BJ (cell line): ENCODE results near the gene NDUFA7. TPM values are rescaled to one million over a fixed set of nuclear protein-coding genes. Genes with fewer than 3 reads are reported as not detected.

ENCODE experiments used
- CTCF ChIA-PET: fragments of 350-600 bp; formaldehyde crosslinking; extraction: SDS; loops from one replicate; lab custom pipeline; 2021; ENCODE audit warnings: antibody characterized with exemption, inconsistent platforms; lab: Yijun Ruan, JAX
- POLR2A ChIA-PET: fragments of 300-600 bp; sonication (Branson Sonifier 250); formaldehyde crosslinking; extraction: SDS; loops from one replicate; lab custom pipeline; 2021; ENCODE audit warnings: antibody characterized with exemption; lab: Charles Lee
- DNase-seq: peaks from one replicate; pipeline ENCODE4 v3.0.0-alpha.2; 2011; ENCODE audit warnings: low read depth
- H3K27me3 ChIP-seq: 2 replicates; pipeline ENCODE4 v1.6.0; 2011; ENCODE audit warnings: low read length; ENCODE audit not compliant: control insufficient read depth, insufficient read depth
- H3K36me3 ChIP-seq: 2 replicates; pipeline ENCODE4 v1.5.1; 2011; ENCODE audit warnings: low read length; ENCODE audit not compliant: control insufficient read depth, insufficient read depth
- H3K4me3 ChIP-seq: 2 replicates; pipeline ENCODE4 v1.5.1; 2011; ENCODE audit warnings: low read depth, mild to moderate bottlenecking, control low read depth, low read length
- CTCF ChIP-seq: IDR thresholded peaks from 2 replicates; pipeline ENCODE4 v1.5.1; 2011; ENCODE audit warnings: low read depth, mild to moderate bottlenecking, control low read depth, inconsistent platforms, low read length, moderate library complexity; ENCODE audit not compliant: insufficient read depth
- polyA plus RNA-seq: library from polyadenylated mRNA; depleted of rRNA; stranded (reverse); fragments of >200 nt; gene quantifications from 2 replicates; pipeline ENCODE4 v1.2.3, GENCODE V29; 2011

The NDUFA7 gene
- polyA plus RNA-seq, 1 experiment: 48.3 TPM

DNA sequence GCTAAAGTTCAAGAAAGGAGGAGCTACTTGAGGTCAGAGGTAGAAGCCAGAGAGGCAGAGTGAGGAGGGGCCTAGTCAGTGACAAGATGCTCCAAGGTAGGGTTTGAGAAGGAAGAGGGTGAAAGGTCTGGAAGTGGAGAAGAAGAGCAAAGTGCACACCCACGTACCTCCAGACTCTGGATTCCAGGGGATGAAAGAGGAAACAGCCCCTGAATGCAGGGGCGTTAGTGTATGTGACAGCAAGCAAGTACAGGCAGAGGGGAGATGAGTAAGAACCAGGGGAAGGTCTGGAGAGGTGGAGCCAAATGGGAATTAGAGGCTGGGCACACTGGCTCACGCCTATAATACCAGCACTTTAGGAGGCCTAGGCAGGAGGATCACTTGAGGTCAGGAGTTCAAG, 8.8 kb upstream of the NDUFA7 start:
- H3K4me3 ChIP-seq: no peak overlapping the region
- peaks cover 21% of the 10 kb centered on the region for H3K27me3 ChIP-seq
- TF ChIP-seq CTCF: no peak
- POLR2A ChIA-PET: no interaction called here
- CTCF ChIA-PET: no interaction called here
- no peak for DNase-seq
- peaks cover under 1% of the 10 kb centered on the region; the same call in 1 of the 2 replicates for H3K36me3 ChIP-seq

- ChIA-PET CTCF (interaction anchor here (1.7 kb wide), 1 partner anchor 22 kb away, joined by 3 read pairs; no protein-coding TSS in a partner anchor), POLR2A (no interaction called here)
- DNase-seq: no peak
Measured at GRCh38 chr19:8325454-8325853, 4.3 kb upstream of the NDUFA7 start.

GRCh38 chr19:8324186-8325050, 3.2 kb upstream of the NDUFA7 start:
- CTCF ChIA-PET: interaction anchor here (0.7 to 1.7 kb wide), 4 partner anchors 17 to 322 kb away, joined by 3 to 4 read pairs (median 4); no protein-coding TSS in a partner anchor
- Histone ChIP-seq H3K4me3 (no peak overlapping the region), H3K27me3 (no peaks in the 10 kb centered on the region), H3K36me3 (peaks cover 8% of the 10 kb centered on the region)
- DNase-seq: no peak
- POLR2A ChIA-PET: no interaction called here
- TF ChIP-seq CTCF: 0 out of 2 replicates have a peak, but pooled peaks have one; percentile 3

More at GRCh38 chr19:8325454-8325853, 4.3 kb upstream of the NDUFA7 start:
- no peak overlapping the region for H3K4me3 ChIP-seq
- TF ChIP-seq CTCF: no peak
- 0 out of 2 replicates have a peak, but pooled peaks cover 2% of the 10 kb centered on the region for H3K27me3 ChIP-seq
- peaks cover 8% of the 10 kb centered on the region for H3K36me3 ChIP-seq

DNA sequence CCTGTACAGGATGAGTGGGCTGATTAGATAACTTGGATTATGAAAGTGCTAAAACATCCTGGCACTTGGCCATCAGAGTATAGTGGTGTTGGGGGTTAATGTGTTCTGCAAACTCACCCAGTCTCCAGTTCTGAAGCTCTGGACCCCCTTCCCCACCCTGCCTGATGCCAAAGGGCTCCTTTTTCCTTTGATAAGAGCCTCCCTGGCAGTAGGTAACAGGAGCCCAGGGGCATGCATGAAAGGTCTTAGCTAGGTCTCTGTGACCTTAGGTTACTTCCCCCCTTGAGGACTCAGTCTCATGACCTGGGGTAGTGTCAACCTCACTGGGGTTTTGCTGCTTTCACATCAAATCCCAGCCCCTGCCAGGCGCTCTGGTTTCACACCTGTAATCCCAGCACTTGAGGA, 2.6 kb upstream of the NDUFA7 start:
- H3K36me3 ChIP-seq: peaks cover 8% of the 10 kb centered on the region
- TF ChIP-seq CTCF: no peak
- DNase-seq: no peak
- POLR2A ChIA-PET: no interaction called here
- H3K4me3 ChIP-seq: no peak overlapping the region
- CTCF ChIA-PET: interaction anchor here (0.7 to 1.5 kb wide), 5 partner anchors 18 to 322 kb away, joined by 3 to 4 read pairs (median 3); no protein-coding TSS in a partner anchor
- no peaks in the 10 kb centered on the region for H3K27me3 ChIP-seq

GRCh38 chr19:8322638-8322997, 1.4 kb upstream of the NDUFA7 start:
- ChIA-PET POLR2A (no interaction called here), CTCF (interaction anchor here (1.5 kb wide), 1 partner anchor 25 kb away, joined by 3 read pairs; no protein-coding TSS in a partner anchor)
- H3K36me3 ChIP-seq: peaks cover 8% of the 10 kb centered on the region
- H3K27me3 ChIP-seq: no peaks in the 10 kb centered on the region
- no peak for DNase-seq
- TF ChIP-seq CTCF: no peak
- peak overlapping the region; percentile 62 for H3K4me3 ChIP-seq
